ENCODE measurements around the gene SCN1A. TPM values are rescaled to one million over a fixed set of nuclear protein-coding genes. Genes with fewer than 3 reads are reported as not detected.

SCN1A gene
- total RNA-seq, 6 donors from 2014 or later = 11.5 to 42.2 (median 17.6) TPM

DNA sequence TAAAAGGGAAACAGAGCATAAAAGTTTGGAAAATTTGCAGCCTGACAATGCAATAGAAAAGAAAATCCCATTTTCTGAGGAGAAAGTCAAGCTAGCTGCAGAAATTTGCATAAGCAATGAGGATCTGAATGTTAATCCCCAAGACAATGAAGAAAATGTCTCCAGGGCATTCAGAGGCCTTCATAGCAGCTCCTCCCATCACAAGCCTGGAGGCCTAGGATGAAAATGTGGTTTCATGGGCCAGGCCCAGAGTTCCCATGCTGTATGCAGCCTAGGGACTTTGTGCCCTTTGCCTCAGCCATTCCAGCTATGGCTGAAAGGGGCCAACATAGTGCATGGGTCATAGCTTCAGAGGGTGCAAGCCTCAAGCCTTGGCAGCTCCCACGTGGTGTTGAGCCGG lies 10.3 kb upstream of the SCN1A start:
- no peaks in the 10 kb centered on the region for H3K27me3 ChIP-seq
- TF ChIP-seq POLR2AphosphoS5 (IDR thresholded peaks at IDR 0.05) = no peak
- no peak for TF ChIP-seq EP300 (IDR thresholded peaks at IDR 0.05)
- TF ChIP-seq, protein P1, sequence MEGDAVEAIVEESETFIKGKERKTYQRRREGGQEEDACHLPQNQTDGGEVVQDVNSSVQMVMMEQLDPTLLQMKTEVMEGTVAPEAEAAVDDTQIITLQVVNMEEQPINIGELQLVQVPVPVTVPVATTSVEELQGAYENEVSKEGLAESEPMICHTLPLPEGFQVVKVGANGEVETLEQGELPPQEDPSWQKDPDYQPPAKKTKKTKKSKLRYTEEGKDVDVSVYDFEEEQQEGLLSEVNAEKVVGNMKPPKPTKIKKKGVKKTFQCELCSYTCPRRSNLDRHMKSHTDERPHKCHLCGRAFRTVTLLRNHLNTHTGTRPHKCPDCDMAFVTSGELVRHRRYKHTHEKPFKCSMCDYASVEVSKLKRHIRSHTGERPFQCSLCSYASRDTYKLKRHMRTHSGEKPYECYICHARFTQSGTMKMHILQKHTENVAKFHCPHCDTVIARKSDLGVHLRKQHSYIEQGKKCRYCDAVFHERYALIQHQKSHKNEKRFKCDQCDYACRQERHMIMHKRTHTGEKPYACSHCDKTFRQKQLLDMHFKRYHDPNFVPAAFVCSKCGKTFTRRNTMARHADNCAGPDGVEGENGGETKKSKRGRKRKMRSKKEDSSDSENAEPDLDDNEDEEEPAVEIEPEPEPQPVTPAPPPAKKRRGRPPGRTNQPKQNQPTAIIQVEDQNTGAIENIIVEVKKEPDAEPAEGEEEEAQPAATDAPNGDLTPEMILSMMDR (IDR thresholded peaks at IDR 0.05) = no peak
- TF ChIP-seq POLR2A (IDR thresholded peaks at IDR 0.05) = no peak
- DNase-seq (no peak), ATAC-seq (ENCODE audit: low FRiP score in 2 of 2) (no peak)
- H3K36me3 ChIP-seq = no peaks in the 10 kb centered on the region
- no peak overlapping the region for H3K4me3 ChIP-seq
- peaks cover 0 to 3% (median 0%) of the 10 kb centered on the region in 4 donors for H3K4me1 ChIP-seq
- 91 to 94% methylated on average over 2 of the region's 2 CpGs for WGBS, 2 donors
- H3K9me3 ChIP-seq = no peaks in the 10 kb centered on the region
- no peak overlapping the region for H3K27ac ChIP-seq

GRCh38 chr2:166137331-166137730 lies 9.5 kb upstream of the SCN1A start:
- DNase-seq (no peak), ATAC-seq (ENCODE audit: low FRiP score in 2 of 2) (no peak)
- no peaks in the 10 kb centered on the region for H3K27me3 ChIP-seq
- TF ChIP-seq, protein P1 (IDR thresholded peaks at IDR 0.05) = no peak
- TF ChIP-seq EP300 (IDR thresholded peaks at IDR 0.05) (no peak), POLR2A (IDR thresholded peaks at IDR 0.05) (no peak), POLR2AphosphoS5 (IDR thresholded peaks at IDR 0.05) (no peak)
- no peak overlapping the region for H3K4me3 ChIP-seq
- no peak overlapping the region for H3K27ac ChIP-seq
- H3K4me1 ChIP-seq = peaks cover 0 to 3% (median 0%) of the 10 kb centered on the region in 4 donors
- H3K9me3 ChIP-seq = no peaks in the 10 kb centered on the region
- 94 to 96% methylated on average over 2 of the region's 2 CpGs for WGBS, 2 donors
- H3K36me3 ChIP-seq = no peaks in the 10 kb centered on the region

- no peak overlapping the region for H3K27ac ChIP-seq
- H3K36me3 ChIP-seq = no peaks in the 10 kb centered on the region
- TF ChIP-seq POLR2AphosphoS5 (IDR thresholded peaks at IDR 0.05) (no peak), POLR2A (IDR thresholded peaks at IDR 0.05) (no peak), EP300 (IDR thresholded peaks at IDR 0.05) (no peak)
- TF ChIP-seq, protein P1 (IDR thresholded peaks at IDR 0.05) = no peak
- H3K4me1 ChIP-seq = peaks cover 0 to 3% (median 0%) of the 10 kb centered on the region in 4 donors
- H3K27me3 ChIP-seq = no peaks in the 10 kb centered on the region
- no peaks in the 10 kb centered on the region for H3K9me3 ChIP-seq
- H3K4me3 ChIP-seq = no peak overlapping the region
- no peak for DNase-seq
- WGBS, 2 donors = 87 to 97% methylated on average over 2 of the region's 2 CpGs
- ATAC-seq (ENCODE audit: low FRiP score in 2 of 2) = no peak
Observed at GRCh38 chr2:166135849-166136258, 8.0 kb upstream of the SCN1A start.

DNA sequence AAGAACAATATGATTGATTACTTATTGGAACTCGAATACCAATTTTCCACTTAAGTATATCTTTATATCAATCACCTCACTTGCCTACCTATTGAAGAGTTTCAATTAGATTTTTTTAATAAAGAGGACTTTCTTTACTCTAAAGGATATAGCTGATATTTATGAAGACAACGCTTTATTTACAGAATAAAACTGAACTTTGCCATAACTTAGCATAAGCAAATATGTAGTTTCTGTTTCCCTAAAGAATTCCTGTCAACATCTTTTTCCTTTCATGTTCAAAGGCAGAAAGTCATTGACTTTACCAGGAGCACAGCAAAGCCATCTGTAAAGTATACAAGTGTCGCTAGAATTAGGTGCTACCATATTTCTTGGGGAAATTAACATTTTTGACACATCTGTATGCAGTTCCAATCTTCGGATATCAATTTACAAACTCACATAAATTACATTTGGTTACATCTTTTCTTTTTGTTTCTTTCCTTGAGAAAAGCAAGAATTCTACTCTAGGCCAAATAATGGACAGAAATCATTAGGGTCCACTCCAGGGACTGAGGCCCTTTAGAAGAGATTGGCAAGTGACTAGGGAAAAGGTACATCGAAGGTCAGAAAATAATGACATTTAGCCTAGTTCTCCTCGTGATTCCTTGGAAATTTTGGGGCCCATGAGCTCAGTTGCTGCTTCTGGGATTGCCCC lies 7.5 kb upstream of the SCN1A start:
- Histone ChIP-seq H3K4me1 (peaks cover 0 to 3% (median 0%) of the 10 kb centered on the region in 4 donors), H3K36me3 (no peaks in the 10 kb centered on the region), H3K27me3 (no peaks in the 10 kb centered on the region), H3K27ac (no peak overlapping the region), H3K4me3 (no peak overlapping the region), H3K9me3 (no peaks in the 10 kb centered on the region)
- DNase-seq (no peak), ATAC-seq (ENCODE audit: low FRiP score in 2 of 2) (no peak)
- TF ChIP-seq, protein P1 (IDR thresholded peaks at IDR 0.05) = no peak
- TF ChIP-seq POLR2AphosphoS5 (IDR thresholded peaks at IDR 0.05) (no peak), EP300 (IDR thresholded peaks at IDR 0.05) (no peak), POLR2A (IDR thresholded peaks at IDR 0.05) (no peak)
- WGBS, 2 donors = 72 to 77% methylated on average over 6 of the region's 6 CpGs

All from upper lobe of left lung (tissue), 6 donors.